Activated naive CD4-positive, alpha-beta T cell (primary cell): Measurements from ENCODE around the gene PLA2R1.
"Not testable (repeated sequence)": the region's sequence is repeated elsewhere in the genome, so short reads cannot be mapped to it uniquely, and the experiment has no call there.

Experiments used
- DNase-seq, 4 experiments: peaks; one replicate each; lab custom pipeline; 2025; lab: John Stamatoyannopoulos, UW

The PLA2R1 gene

GRCh38 chr2:160063879-160064612 lies 1.6 kb upstream of the PLA2R1 start:
- DNase-seq = no peak

- no peak for DNase-seq
These were observed 856 bp upstream of the PLA2R1 start for GRCh38 chr2:160063271-160063670.

- DNase-seq = no peak
These were observed 497 bp downstream of the PLA2R1 start for GRCh38 chr2:160061944-160062291.

GRCh38 chr2:160061533-160061932 lies 882 bp downstream of the PLA2R1 start:
- DNase-seq = no peak

- no peak for DNase-seq
These were observed 2.1 kb downstream of the PLA2R1 start for GRCh38 chr2:160060297-160060696.

- DNase-seq = no peak
These were observed 5.1 kb downstream of the PLA2R1 start for GRCh38 chr2:160057356-160057755.

- no peak for DNase-seq
These were observed 6.7 kb downstream of the PLA2R1 start for GRCh38 chr2:160055726-160056108.

GRCh38 chr2:160054984-160055725 lies 7.3 kb downstream of the PLA2R1 start:
- DNase-seq = no peak

- DNase-seq = no peak
These were observed 8.5 kb downstream of the PLA2R1 start for GRCh38 chr2:160053946-160054345.

- no peak for DNase-seq
These were observed 9.9 kb downstream of the PLA2R1 start for GRCh38 chr2:160052531-160052930.

GRCh38 chr2:160051371-160051800 lies 11.0 kb downstream of the PLA2R1 start:
- no peak for DNase-seq

GRCh38 chr2:160050147-160050546 lies 12.3 kb downstream of the PLA2R1 start:
- DNase-seq = no peak

GRCh38 chr2:160045703-160046210 lies 16.7 kb downstream of the PLA2R1 start:
- no peak for DNase-seq

- DNase-seq = no peak
These were observed 17.7 kb downstream of the PLA2R1 start for GRCh38 chr2:160044728-160045127.

GRCh38 chr2:160043265-160043664 lies 19.1 kb downstream of the PLA2R1 start:
- no peak for DNase-seq

GRCh38 chr2:160042054-160042453 lies 20.4 kb downstream of the PLA2R1 start:
- DNase-seq = no peak

- no peak for DNase-seq
These were observed 21.3 kb downstream of the PLA2R1 start for GRCh38 chr2:160041091-160041490.

GRCh38 chr2:160039166-160039903 lies 23.1 kb downstream of the PLA2R1 start:
- DNase-seq = no peak

- not testable (repeated sequence) for DNase-seq
These were observed 23.8 kb downstream of the PLA2R1 start for GRCh38 chr2:160038662-160039061.

- no peak for DNase-seq
These were observed 25.7 kb downstream of the PLA2R1 start for GRCh38 chr2:160036736-160037135.

GRCh38 chr2:160035125-160035524 lies 27.3 kb downstream of the PLA2R1 start:
- DNase-seq = no peak

GRCh38 chr2:160034396-160034795 lies 28.0 kb downstream of the PLA2R1 start:
- no peak for DNase-seq
